B cell (primary cell): ENCODE measurements around the gene TNRC6A. TPM values are rescaled to one million over a fixed set of nuclear protein-coding genes. Genes with fewer than 3 reads are reported as not detected.

Experiments
- ATAC-seq: fragments of 200-7000 bp; cut with Tn5 transposase; one replicate; pipeline ENCODE4 v1.10.0; 2021; ENCODE audit warnings: low read depth, mild to moderate bottlenecking, moderate number of reproducible peaks, moderate library complexity
- CTCF ChIA-PET: fragments of 350-600 bp; sonication (Branson Sonifier 250); formaldehyde crosslinking; loops from one replicate; lab custom pipeline; 2021; ENCODE audit warnings: antibody characterized with exemption, inconsistent platforms; lab: Charles Lee
- POLR2A ChIA-PET: fragments of 350-600 bp; sonication (Branson Sonifier 250); formaldehyde crosslinking; loops from one replicate; lab custom pipeline; 2021; ENCODE audit warnings: antibody characterized with exemption; lab: Charles Lee
- DNase-seq: peaks from one replicate; pipeline ENCODE4 v3.0.0; 2013
- H2AFZ ChIP-seq: 2 replicates; pipeline ENCODE4 v1.6.1; 2012; ENCODE audit warnings: mild to moderate bottlenecking, low read depth, low read length; ENCODE audit not compliant: insufficient read depth, poor library complexity, severe bottlenecking
- H3K27ac ChIP-seq, 2 donors: 1 replicate in 1 of 2; 2 replicates in 1 of 2; pipeline ENCODE4 v1.5.1; 2012 to 2013; ENCODE audit warnings: low read length in 2 of 2, mild to moderate bottlenecking in 2 of 2, moderate library complexity in 1 of 2
- H3K27me3 ChIP-seq, 4 experiments: fragments of 200-600 bp in 1 of 4; sonication (generic) in 1 of 4; replicated peaks in 1 of 4; 1 replicate in 2 of 4; 2 replicates in 2 of 4; pipeline versions ENCODE4 v1.6.1 to v1.7.0; 2013 to 2016; ENCODE audit warnings: low read length in 3 of 4, mild to moderate bottlenecking in 2 of 4, mixed read lengths in 1 of 4, moderate library complexity in 1 of 4; ENCODE audit not compliant: insufficient read depth in 4 of 4, control insufficient read depth in 3 of 4; ENCODE audit errors: control extremely low read depth in 1 of 4
- H3K36me3 ChIP-seq, 2 experiments: replicated peaks in 1 of 2; 1 replicate in 1 of 2; 2 replicates in 1 of 2; pipeline versions ENCODE4 v1.6.1 to v1.7.1; 2013; ENCODE audit warnings: low read length in 1 of 2; ENCODE audit not compliant: insufficient read depth in 2 of 2, control insufficient read depth in 1 of 2; ENCODE audit errors: control extremely low read depth in 1 of 2, extremely low read depth in 1 of 2
- H3K4me1 ChIP-seq, 2 donors: fragments of 200-600 bp in 1 of 2; sonication (generic) in 1 of 2; 1 replicate in 1 of 2; 2 replicates in 1 of 2; pipeline versions ENCODE4 v1.5.1 to v1.6.1; 2013 to 2017; ENCODE audit warnings: low read length in 2 of 2; ENCODE audit not compliant: control insufficient read depth in 2 of 2, insufficient read depth in 2 of 2
- H3K4me2 ChIP-seq: replicated peaks from 2 replicates; pipeline ENCODE3; 2012; ENCODE audit warnings: mild to moderate bottlenecking, low read depth, low read length; ENCODE audit not compliant: poor library complexity, severe bottlenecking
- H3K4me3 ChIP-seq, 5 experiments: fragments of 200-600 bp in 1 of 5; sonication (generic) in 1 of 5; 1 replicate in 3 of 5; 2 replicates in 2 of 5; pipeline versions ENCODE4 v1.5.1 to v1.7.0; 2011 to 2016; ENCODE audit warnings: low read length in 4 of 5, mild to moderate bottlenecking in 4 of 5, low read depth in 2 of 5, control low read depth in 1 of 5, moderate library complexity in 1 of 5; ENCODE audit not compliant: insufficient read depth in 1 of 5; ENCODE audit errors: control extremely low read depth in 1 of 5, extremely low read depth in 1 of 5
- H3K79me2 ChIP-seq: fragments of 200-600 bp; sonication (generic); one replicate; pipeline ENCODE4 v1.6.0; 2016; ENCODE audit warnings: low read length; ENCODE audit not compliant: control insufficient read depth, insufficient read depth
- H3K9ac ChIP-seq: fragments of 200-600 bp; sonication (generic); 2 replicates; pipeline ENCODE4 v1.6.1; 2017; ENCODE audit warnings: mild to moderate bottlenecking, low read length, moderate library complexity
- H3K9me3 ChIP-seq, 3 donors: one replicate each; pipeline versions ENCODE4 v1.6.1 to v1.7.1; 2013; ENCODE audit warnings: low read length in 2 of 3; ENCODE audit not compliant: control insufficient read depth in 2 of 3, insufficient read depth in 1 of 3; ENCODE audit errors: control extremely low read depth in 1 of 3
- H4K20me1 ChIP-seq: 2 replicates; pipeline ENCODE4 v1.6.0; 2012; ENCODE audit warnings: mild to moderate bottlenecking, low read length; ENCODE audit not compliant: insufficient read depth, control insufficient read depth, poor library complexity, severe bottlenecking
- H3K27ac Mint-ChIP-seq: one replicate; pipeline ENCODE4 v1.8.0; 2021; ENCODE audit warnings: mixed read lengths
- H3K27me3 Mint-ChIP-seq: one replicate; pipeline ENCODE4 v1.8.0; 2021; ENCODE audit warnings: mixed read lengths
- H3K4me1 Mint-ChIP-seq: one replicate; pipeline ENCODE4 v1.8.0; 2021; ENCODE audit warnings: mixed read lengths
- H3K4me3 Mint-ChIP-seq: one replicate; pipeline ENCODE4 v1.8.0; 2021; ENCODE audit warnings: mixed read lengths
- H3K9me3 Mint-ChIP-seq: one replicate; pipeline ENCODE4 v1.8.0; 2022; ENCODE audit warnings: mixed read lengths; ENCODE audit not compliant: insufficient read depth
- CTCF ChIP-seq: fragments of 200-600 bp; IDR thresholded peaks from one replicate; pipeline ENCODE4 v1.8.0; 2022; ENCODE audit warnings: antibody characterized with exemption, mild to moderate bottlenecking
- EZH2 ChIP-seq: IDR thresholded peaks from 2 replicates; pipeline ENCODE4 v1.6.1; 2012; ENCODE audit warnings: borderline replicate concordance, low read depth, mild to moderate bottlenecking, moderate library complexity, low read length; ENCODE audit not compliant: insufficient read depth, poor library complexity, severe bottlenecking
- WGBS: methylation state at CpG from one replicate; pipeline ENCODE4 v1.1.5; 2013; ENCODE audit warnings: missing lambda C conversion rate; ENCODE audit not compliant: insufficient coverage; 5-methylcytosine and 5-hydroxymethylcytosine counted together
- intact Hi-C: fragments of 100-400 bp; cut with micrococcal nuclease; formaldehyde crosslinking; loops from one replicate; pipeline ENCODE4 v1.10.0; 2022
- polyA plus RNA-seq: library from polyadenylated mRNA; depleted of rRNA; stranded (reverse); fragments of >200 nt; gene quantifications from 2 replicates; pipeline ENCODE4 v1.2.3, GENCODE V29; 2012
- total RNA-seq, 2 donors: library from RNA; stranded (reverse); fragments of 120-200 nt in 1 of 2; gene quantifications; 1 replicate in 1 of 2; 2 replicates in 1 of 2; pipeline versions ENCODE4 v1.2.3 to v1.2.4, GENCODE V29; 2013 to 2022

TNRC6A gene
- total and polyA plus RNA-seq, 2 donors (not counting 1 experiment from before 2014, with no cell fraction given) = 79.3 to 104 TPM

DNA sequence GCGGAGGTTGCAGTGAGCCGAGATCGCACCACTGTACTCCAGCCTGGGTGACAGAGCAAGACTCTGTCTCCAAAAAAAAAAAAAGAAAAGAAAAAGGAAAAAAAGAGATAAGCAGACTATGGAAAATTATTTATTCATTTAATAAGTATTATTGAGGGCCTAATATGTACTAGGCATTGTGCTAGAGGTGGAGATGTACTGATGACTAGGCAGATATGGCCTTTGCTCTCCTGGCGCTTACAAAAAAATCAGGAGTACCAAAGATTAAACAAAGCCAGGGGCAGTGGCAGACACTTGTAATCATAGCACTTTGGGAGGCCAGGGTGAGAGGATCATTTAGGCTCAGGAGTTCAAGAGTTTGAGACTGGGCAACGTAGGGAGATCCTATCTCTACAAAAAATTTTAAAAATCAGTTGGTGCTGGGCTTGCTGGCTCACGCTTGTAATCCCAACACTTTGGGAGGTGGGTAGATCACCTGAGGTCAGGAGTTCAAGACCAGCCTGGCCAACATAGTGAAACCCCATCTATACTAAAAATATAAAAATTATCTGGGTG, 10.4 kb upstream of the TNRC6A start:
- no peaks in the 10 kb centered on the region for H4K20me1 ChIP-seq
- Mint-ChIP-seq H3K27me3 (peaks cover 22% of the 10 kb centered on the region), H3K9me3 (no peaks in the 10 kb centered on the region), H3K4me1 (no peaks in the 10 kb centered on the region), H3K27ac (no peak overlapping the region), H3K4me3 (no peak overlapping the region)
- peaks cover 0 to 4% (median 0%) of the 10 kb centered on the region in 3 donors for H3K9me3 ChIP-seq
- intact Hi-C loops = no loop called here
- ATAC-seq (no peak), DNase-seq (no peak)
- H3K27ac ChIP-seq = no peak overlapping the region
- no peak overlapping the region for H3K4me2 ChIP-seq
- H3K36me3 ChIP-seq = no peaks in the 10 kb centered on the region
- WGBS = 83% methylated on average over 1 of the region's 6 CpGs
- H3K9ac ChIP-seq = no peak overlapping the region
- H3K79me2 ChIP-seq = no peaks in the 10 kb centered on the region
- H3K4me3 ChIP-seq = no peak overlapping the region
- POLR2A ChIA-PET = no interaction called here
- peaks cover 0 to 6% (median 2%) of the 10 kb centered on the region in 4 experiments for H3K27me3 ChIP-seq
- H2AFZ ChIP-seq = no peak overlapping the region
- no peaks in the 10 kb centered on the region for H3K4me1 ChIP-seq
- CTCF ChIA-PET = no interaction called here
- TF ChIP-seq CTCF = no peak
- no peak for TF ChIP-seq EZH2

DNA sequence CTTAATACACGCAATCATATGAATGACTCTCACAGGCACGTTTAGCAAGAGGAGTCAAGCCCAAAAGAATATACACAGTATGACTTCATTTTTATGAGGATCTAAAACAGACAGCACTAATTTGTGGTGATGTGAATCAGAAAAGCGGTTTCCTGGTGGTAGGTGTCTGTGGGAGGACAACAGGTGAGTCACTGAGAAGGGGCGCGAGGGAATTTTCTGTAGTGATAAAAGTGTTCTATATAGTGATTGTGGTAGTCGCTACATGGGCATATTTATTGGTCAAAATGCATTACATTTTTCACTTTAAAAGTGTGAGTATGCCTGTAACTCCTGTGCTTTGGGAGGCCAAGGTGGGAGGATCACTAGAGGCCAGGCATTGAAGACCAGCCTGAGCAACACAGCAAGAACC, 7.6 kb upstream of the TNRC6A start:
- Histone ChIP-seq H3K27me3 (peaks cover 0 to 5% (median 1%) of the 10 kb centered on the region in 4 experiments), H3K79me2 (no peaks in the 10 kb centered on the region), H3K4me3 (no peak overlapping the region), H3K9me3 (no peaks in the 10 kb centered on the region), H3K36me3 (no peaks in the 10 kb centered on the region), H2AFZ (no peak overlapping the region), H3K27ac (no peak overlapping the region), H4K20me1 (no peaks in the 10 kb centered on the region), H3K4me1 (no peaks in the 10 kb centered on the region), H3K4me2 (no peak overlapping the region), H3K9ac (no peak overlapping the region)
- no CpG with 5 or more reads among the region's 6 CpGs for WGBS
- no peak for DNase-seq
- ATAC-seq = no peak
- no peak for TF ChIP-seq EZH2
- no peak for TF ChIP-seq CTCF
- peaks cover 19% of the 10 kb centered on the region for H3K27me3 Mint-ChIP-seq
- H3K9me3 Mint-ChIP-seq = no peaks in the 10 kb centered on the region
- ChIA-PET CTCF (no interaction called here), POLR2A (no interaction called here)
- intact Hi-C loops = no loop called here
- H3K4me1 Mint-ChIP-seq = no peaks in the 10 kb centered on the region
- no peak overlapping the region for H3K27ac Mint-ChIP-seq
- H3K4me3 Mint-ChIP-seq = no peak overlapping the region
